PFSK-1 (cell line): ENCODE results near the gene GSDMA.

Experiments
- POLR2AphosphoS5 ChIP-seq: IDR thresholded peaks from 2 replicates; pipeline ENCODE4 v1.6.1; 2012; ENCODE audit warnings: low read depth, mild to moderate bottlenecking, control low read depth, low read length, moderate library complexity
- REST ChIP-seq, 2 experiments: IDR thresholded peaks; 2 replicates each; pipeline versions ENCODE4 v1.6.1 to v1.8.0; 2011 to 2012; ENCODE audit warnings: low read depth in 2 of 2, low read length in 2 of 2, control low read depth in 1 of 2, inconsistent platforms in 1 of 2, mild to moderate bottlenecking in 1 of 2, moderate library complexity in 1 of 2; ENCODE audit not compliant: insufficient read depth in 1 of 2
- SIN3A ChIP-seq: IDR thresholded peaks from 2 replicates; pipeline ENCODE4 v1.6.1; 2012; ENCODE audit warnings: mild to moderate bottlenecking, low read length, moderate library complexity, borderline replicate concordance; ENCODE audit not compliant: insufficient read depth

GRCh38 chr17:39980351-39981206, 17.8 kb downstream of the GSDMA start, which contains the start of gene PSMD3:
- TF ChIP-seq POLR2AphosphoS5 (peak; percentile 98), REST (IDR thresholded peaks at IDR 0.05; ENCODE audit: insufficient read depth in 1 of 2, low read depth in 2 of 2, low read length in 2 of 2) (peak in 1 of 2 experiments; percentile 67; a peak in 1 of 4 replicates), SIN3A (peak; percentile 98)
